WTC11 (cell line): ENCODE measurements around the gene RASGRP3. TPM values are rescaled to one million over a fixed set of nuclear protein-coding genes. Genes with fewer than 3 reads are reported as not detected.

Experiments
- ATAC-seq: fragments of 200-7000 bp; cut with Tn5 transposase; 2 replicates; pipeline ENCODE4 v1.10.0; 2021; ENCODE audit warnings: mild to moderate bottlenecking, moderate library complexity
- CTCF ChIA-PET: fragments of 300-600 bp; sonication (Branson Sonifier 250); formaldehyde crosslinking; loops from one replicate; lab custom pipeline; 2021; ENCODE audit warnings: antibody characterized with exemption; lab: Charles Lee
- POLR2A ChIA-PET: fragments of 350-600 bp; sonication (Branson Sonifier 250); formaldehyde crosslinking; loops from one replicate; lab custom pipeline; 2021; ENCODE audit warnings: antibody characterized with exemption; lab: Charles Lee
- DNase-seq: peaks from one replicate; pipeline ENCODE4 v3.0.0; 2021; ENCODE audit warnings: low spot score
- H3K27ac Mint-ChIP-seq: 2 replicates; pipeline ENCODE4 v1.8.0; 2021; ENCODE audit warnings: mixed read lengths
- H3K27me3 Mint-ChIP-seq: 2 replicates; pipeline ENCODE4 v1.8.0; 2021; ENCODE audit warnings: low read depth, mild to moderate bottlenecking, moderate library complexity, mixed read lengths
- H3K36me3 Mint-ChIP-seq: 2 replicates; pipeline ENCODE4 v1.8.0; 2021; ENCODE audit warnings: mixed read lengths
- H3K4me1 Mint-ChIP-seq: 2 replicates; pipeline ENCODE4 v1.8.0; 2022; ENCODE audit warnings: mixed read lengths
- H3K4me3 Mint-ChIP-seq: 2 replicates; pipeline ENCODE4 v1.8.0; 2021; ENCODE audit warnings: mild to moderate bottlenecking, moderate library complexity, mixed read lengths
- H3K9me3 Mint-ChIP-seq: 2 replicates; pipeline ENCODE4 v1.8.0; 2021; ENCODE audit warnings: mixed read lengths
- ATF1 ChIP-seq: sonication (generic); formaldehyde crosslinking; IDR thresholded peaks from 2 replicates; pipeline ENCODE4 v1.8.1; 2023; ENCODE audit warnings: mild to moderate bottlenecking, moderate library complexity, missing genetic modification reagents
- OVOL2 ChIP-seq: fragments of 250-450 bp; sonication (Bioruptor Pico); IDR thresholded peaks from 2 replicates; pipeline ENCODE4 v1.9.0; 2021; ENCODE audit warnings: mild to moderate bottlenecking, borderline replicate concordance
- RORB ChIP-seq: fragments of 250-450 bp; sonication (Bioruptor Pico); IDR thresholded peaks from 2 replicates; pipeline ENCODE4 v1.9.0; 2021; ENCODE audit warnings: mild to moderate bottlenecking
- TCF7 ChIP-seq: sonication (generic); formaldehyde crosslinking; IDR thresholded peaks from 2 replicates; pipeline ENCODE4 v1.8.0; 2022; ENCODE audit warnings: mild to moderate bottlenecking, low read depth, missing genetic modification reagents, moderate library complexity
- TEAD4 ChIP-seq: sonication (generic); formaldehyde crosslinking; IDR thresholded peaks from 2 replicates; pipeline ENCODE4 v1.8.0; 2022; ENCODE audit warnings: mild to moderate bottlenecking, missing genetic modification reagents
- total RNA-seq: library from RNA; stranded (reverse); gene quantifications from 3 replicates; pipeline ENCODE4 v1.2.3, GENCODE V29; 2021
- TF ChIP-seq, protein P1 (sequence below): sonication (generic); formaldehyde crosslinking; IDR thresholded peaks from 2 replicates; pipeline ENCODE4 v1.8.1; 2022; ENCODE audit warnings: mild to moderate bottlenecking, moderate library complexity, missing genetic modification reagents
- TF ChIP-seq, protein P2 (sequence below): sonication (generic); formaldehyde crosslinking; conservative IDR thresholded peaks from 2 replicates; pipeline ENCODE4 v1.8.1; 2023; ENCODE audit warnings: mild to moderate bottlenecking, low read depth, missing genetic modification reagents, moderate library complexity
- TF ChIP-seq, protein P3 (sequence below): fragments of 250-450 bp; sonication (Bioruptor Pico); IDR thresholded peaks from 2 replicates; pipeline ENCODE4 v1.9.0; 2021; ENCODE audit warnings: mild to moderate bottlenecking, borderline replicate concordance
- TF ChIP-seq, protein P4 (sequence below): sonication (generic); formaldehyde crosslinking; IDR thresholded peaks from 2 replicates; pipeline ENCODE4 v1.8.0; 2022; ENCODE audit warnings: mild to moderate bottlenecking, missing genetic modification reagents
- TF ChIP-seq, protein P5 (sequence below): fragments of 250-450 bp; sonication (Bioruptor Pico); IDR thresholded peaks from 2 replicates; pipeline ENCODE4 v1.9.0; 2021; ENCODE audit warnings: mild to moderate bottlenecking
- TF ChIP-seq, protein P6 (sequence below): sonication (generic); formaldehyde crosslinking; IDR thresholded peaks from 2 replicates; pipeline ENCODE4 v1.8.0; 2022; ENCODE audit warnings: missing genetic modification reagents
- TF ChIP-seq, protein P7 (sequence below): sonication (generic); formaldehyde crosslinking; IDR thresholded peaks from 2 replicates; pipeline ENCODE4 v1.8.1; 2023; ENCODE audit warnings: mild to moderate bottlenecking, missing genetic modification reagents

The RASGRP3 gene
- total RNA-seq, 1 experiment from 2014 or later: 0.11 TPM

DNA sequence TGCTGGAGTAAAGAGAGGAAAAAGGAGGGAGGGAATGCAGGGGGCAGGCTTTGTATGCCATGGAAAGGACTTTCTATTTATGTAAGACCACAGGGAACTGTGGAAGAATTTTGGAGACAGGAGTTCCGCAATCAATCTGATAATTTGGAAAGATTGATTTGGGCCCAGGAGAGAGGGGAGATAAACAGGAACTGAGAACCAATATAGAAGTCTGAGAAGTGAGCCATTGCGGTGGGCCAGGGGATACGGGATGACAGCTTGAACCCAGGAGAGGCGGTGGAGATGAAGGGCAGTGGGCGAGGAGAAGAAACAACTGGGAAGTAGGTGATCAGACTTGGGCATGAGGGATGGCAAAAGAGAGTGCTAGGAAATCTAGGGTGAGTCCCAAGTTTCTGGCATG is 23.7 kb downstream of the RASGRP3 start (continued):
- TF ChIP-seq, protein P1, sequence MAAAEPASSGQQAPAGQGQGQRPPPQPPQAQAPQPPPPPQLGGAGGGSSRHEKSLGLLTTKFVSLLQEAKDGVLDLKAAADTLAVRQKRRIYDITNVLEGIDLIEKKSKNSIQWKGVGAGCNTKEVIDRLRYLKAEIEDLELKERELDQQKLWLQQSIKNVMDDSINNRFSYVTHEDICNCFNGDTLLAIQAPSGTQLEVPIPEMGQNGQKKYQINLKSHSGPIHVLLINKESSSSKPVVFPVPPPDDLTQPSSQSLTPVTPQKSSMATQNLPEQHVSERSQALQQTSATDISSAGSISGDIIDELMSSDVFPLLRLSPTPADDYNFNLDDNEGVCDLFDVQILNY (CRISPR knock-in tag): no peak
- no peak for TF ChIP-seq ATF1
- TF ChIP-seq, protein P2, sequence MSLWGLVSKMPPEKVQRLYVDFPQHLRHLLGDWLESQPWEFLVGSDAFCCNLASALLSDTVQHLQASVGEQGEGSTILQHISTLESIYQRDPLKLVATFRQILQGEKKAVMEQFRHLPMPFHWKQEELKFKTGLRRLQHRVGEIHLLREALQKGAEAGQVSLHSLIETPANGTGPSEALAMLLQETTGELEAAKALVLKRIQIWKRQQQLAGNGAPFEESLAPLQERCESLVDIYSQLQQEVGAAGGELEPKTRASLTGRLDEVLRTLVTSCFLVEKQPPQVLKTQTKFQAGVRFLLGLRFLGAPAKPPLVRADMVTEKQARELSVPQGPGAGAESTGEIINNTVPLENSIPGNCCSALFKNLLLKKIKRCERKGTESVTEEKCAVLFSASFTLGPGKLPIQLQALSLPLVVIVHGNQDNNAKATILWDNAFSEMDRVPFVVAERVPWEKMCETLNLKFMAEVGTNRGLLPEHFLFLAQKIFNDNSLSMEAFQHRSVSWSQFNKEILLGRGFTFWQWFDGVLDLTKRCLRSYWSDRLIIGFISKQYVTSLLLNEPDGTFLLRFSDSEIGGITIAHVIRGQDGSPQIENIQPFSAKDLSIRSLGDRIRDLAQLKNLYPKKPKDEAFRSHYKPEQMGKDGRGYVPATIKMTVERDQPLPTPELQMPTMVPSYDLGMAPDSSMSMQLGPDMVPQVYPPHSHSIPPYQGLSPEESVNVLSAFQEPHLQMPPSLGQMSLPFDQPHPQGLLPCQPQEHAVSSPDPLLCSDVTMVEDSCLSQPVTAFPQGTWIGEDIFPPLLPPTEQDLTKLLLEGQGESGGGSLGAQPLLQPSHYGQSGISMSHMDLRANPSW (CRISPR knock-in tag): no peak
- TF ChIP-seq, protein P3, sequence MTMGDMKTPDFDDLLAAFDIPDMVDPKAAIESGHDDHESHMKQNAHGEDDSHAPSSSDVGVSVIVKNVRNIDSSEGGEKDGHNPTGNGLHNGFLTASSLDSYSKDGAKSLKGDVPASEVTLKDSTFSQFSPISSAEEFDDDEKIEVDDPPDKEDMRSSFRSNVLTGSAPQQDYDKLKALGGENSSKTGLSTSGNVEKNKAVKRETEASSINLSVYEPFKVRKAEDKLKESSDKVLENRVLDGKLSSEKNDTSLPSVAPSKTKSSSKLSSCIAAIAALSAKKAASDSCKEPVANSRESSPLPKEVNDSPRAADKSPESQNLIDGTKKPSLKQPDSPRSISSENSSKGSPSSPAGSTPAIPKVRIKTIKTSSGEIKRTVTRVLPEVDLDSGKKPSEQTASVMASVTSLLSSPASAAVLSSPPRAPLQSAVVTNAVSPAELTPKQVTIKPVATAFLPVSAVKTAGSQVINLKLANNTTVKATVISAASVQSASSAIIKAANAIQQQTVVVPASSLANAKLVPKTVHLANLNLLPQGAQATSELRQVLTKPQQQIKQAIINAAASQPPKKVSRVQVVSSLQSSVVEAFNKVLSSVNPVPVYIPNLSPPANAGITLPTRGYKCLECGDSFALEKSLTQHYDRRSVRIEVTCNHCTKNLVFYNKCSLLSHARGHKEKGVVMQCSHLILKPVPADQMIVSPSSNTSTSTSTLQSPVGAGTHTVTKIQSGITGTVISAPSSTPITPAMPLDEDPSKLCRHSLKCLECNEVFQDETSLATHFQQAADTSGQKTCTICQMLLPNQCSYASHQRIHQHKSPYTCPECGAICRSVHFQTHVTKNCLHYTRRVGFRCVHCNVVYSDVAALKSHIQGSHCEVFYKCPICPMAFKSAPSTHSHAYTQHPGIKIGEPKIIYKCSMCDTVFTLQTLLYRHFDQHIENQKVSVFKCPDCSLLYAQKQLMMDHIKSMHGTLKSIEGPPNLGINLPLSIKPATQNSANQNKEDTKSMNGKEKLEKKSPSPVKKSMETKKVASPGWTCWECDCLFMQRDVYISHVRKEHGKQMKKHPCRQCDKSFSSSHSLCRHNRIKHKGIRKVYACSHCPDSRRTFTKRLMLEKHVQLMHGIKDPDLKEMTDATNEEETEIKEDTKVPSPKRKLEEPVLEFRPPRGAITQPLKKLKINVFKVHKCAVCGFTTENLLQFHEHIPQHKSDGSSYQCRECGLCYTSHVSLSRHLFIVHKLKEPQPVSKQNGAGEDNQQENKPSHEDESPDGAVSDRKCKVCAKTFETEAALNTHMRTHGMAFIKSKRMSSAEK: no peak
- TF ChIP-seq, all 79 proteins: peak for 0

DNA sequence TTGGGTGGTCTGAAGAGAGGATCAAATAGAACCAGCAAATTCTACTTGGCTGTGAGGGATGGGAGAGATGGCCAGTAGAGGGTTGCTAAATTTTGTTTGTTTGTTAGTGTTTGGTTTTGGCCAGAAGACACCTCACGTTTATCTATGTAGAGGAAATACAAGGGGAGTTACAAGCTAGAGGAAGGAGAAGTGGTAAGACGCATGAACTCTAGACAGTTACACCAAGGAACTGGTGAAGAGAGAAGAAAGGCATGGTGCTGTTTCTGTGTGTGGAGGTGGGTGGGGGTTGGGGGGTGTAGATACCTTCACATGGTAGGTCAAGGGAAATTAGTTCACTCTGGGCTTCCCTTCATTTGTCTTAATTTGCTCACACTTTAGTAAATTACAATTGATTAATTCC is 25.6 kb downstream of the RASGRP3 start:
- CTCF ChIA-PET: interaction anchor here (1.2 kb wide), 1 partner anchor 53 kb away, joined by 4 read pairs; no protein-coding TSS in a partner anchor
- Mint-ChIP-seq H3K4me1 (peaks cover 3% of the 10 kb centered on the region; the same call in 1 of the 2 replicates), H3K27me3 (no peaks in the 10 kb centered on the region; the same call in 1 of the 2 replicates), H3K27ac (no peak overlapping the region), H3K36me3 (no peaks in the 10 kb centered on the region), H3K9me3 (peaks cover 6% of the 10 kb centered on the region; the same call in 1 of the 2 replicates), H3K4me3 (no peak overlapping the region)
- TF ChIP-seq, protein P4, sequence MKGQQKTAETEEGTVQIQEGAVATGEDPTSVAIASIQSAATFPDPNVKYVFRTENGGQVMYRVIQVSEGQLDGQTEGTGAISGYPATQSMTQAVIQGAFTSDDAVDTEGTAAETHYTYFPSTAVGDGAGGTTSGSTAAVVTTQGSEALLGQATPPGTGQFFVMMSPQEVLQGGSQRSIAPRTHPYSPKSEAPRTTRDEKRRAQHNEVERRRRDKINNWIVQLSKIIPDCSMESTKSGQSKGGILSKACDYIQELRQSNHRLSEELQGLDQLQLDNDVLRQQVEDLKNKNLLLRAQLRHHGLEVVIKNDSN (CRISPR knock-in tag): no peak
- TF ChIP-seq RORB (CRISPR knock-in tag): no peak
- TF ChIP-seq, protein P5, sequence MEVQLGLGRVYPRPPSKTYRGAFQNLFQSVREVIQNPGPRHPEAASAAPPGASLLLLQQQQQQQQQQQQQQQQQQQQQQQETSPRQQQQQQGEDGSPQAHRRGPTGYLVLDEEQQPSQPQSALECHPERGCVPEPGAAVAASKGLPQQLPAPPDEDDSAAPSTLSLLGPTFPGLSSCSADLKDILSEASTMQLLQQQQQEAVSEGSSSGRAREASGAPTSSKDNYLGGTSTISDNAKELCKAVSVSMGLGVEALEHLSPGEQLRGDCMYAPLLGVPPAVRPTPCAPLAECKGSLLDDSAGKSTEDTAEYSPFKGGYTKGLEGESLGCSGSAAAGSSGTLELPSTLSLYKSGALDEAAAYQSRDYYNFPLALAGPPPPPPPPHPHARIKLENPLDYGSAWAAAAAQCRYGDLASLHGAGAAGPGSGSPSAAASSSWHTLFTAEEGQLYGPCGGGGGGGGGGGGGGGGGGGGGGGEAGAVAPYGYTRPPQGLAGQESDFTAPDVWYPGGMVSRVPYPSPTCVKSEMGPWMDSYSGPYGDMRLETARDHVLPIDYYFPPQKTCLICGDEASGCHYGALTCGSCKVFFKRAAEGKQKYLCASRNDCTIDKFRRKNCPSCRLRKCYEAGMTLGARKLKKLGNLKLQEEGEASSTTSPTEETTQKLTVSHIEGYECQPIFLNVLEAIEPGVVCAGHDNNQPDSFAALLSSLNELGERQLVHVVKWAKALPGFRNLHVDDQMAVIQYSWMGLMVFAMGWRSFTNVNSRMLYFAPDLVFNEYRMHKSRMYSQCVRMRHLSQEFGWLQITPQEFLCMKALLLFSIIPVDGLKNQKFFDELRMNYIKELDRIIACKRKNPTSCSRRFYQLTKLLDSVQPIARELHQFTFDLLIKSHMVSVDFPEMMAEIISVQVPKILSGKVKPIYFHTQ (CRISPR knock-in tag): no peak
- no peak for TF ChIP-seq TCF7 (CRISPR knock-in tag)
- DNase-seq (no peak), ATAC-seq (no peak)
- POLR2A ChIA-PET: no interaction called here

DNA sequence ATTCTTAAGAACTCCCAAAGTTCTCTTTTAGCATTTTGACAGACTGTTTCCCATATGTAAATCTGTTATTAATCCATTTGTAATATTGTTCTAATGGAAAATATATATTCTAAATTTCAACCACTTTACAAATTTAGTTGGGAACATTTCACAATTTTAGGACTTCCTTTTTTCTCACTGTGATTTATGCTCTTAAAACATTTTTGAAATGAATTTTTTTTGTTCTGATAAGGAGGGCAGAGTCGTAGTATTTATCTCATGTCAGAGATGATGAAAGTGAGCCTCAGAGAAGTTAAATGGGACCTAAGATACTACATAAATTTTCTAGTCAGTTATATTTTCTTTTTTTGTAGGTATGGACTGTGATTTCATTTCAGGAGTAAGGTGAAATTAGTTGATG is 26.6 kb downstream of the RASGRP3 start:
- CTCF ChIA-PET: interaction anchor here (1.2 kb wide), 1 partner anchor 52 kb away, joined by 4 read pairs; no protein-coding TSS in a partner anchor
- Mint-ChIP-seq H3K4me3 (no peak overlapping the region), H3K4me1 (peaks cover 3% of the 10 kb centered on the region; the same call in 1 of the 2 replicates), H3K36me3 (no peaks in the 10 kb centered on the region), H3K27me3 (no peaks in the 10 kb centered on the region; the same call in 1 of the 2 replicates), H3K27ac (no peak overlapping the region), H3K9me3 (peaks cover 9% of the 10 kb centered on the region; the same call in 1 of the 2 replicates)
- POLR2A ChIA-PET: no interaction called here
- no peak for DNase-seq
- no peak for ATAC-seq
- TF ChIP-seq, protein P6, sequence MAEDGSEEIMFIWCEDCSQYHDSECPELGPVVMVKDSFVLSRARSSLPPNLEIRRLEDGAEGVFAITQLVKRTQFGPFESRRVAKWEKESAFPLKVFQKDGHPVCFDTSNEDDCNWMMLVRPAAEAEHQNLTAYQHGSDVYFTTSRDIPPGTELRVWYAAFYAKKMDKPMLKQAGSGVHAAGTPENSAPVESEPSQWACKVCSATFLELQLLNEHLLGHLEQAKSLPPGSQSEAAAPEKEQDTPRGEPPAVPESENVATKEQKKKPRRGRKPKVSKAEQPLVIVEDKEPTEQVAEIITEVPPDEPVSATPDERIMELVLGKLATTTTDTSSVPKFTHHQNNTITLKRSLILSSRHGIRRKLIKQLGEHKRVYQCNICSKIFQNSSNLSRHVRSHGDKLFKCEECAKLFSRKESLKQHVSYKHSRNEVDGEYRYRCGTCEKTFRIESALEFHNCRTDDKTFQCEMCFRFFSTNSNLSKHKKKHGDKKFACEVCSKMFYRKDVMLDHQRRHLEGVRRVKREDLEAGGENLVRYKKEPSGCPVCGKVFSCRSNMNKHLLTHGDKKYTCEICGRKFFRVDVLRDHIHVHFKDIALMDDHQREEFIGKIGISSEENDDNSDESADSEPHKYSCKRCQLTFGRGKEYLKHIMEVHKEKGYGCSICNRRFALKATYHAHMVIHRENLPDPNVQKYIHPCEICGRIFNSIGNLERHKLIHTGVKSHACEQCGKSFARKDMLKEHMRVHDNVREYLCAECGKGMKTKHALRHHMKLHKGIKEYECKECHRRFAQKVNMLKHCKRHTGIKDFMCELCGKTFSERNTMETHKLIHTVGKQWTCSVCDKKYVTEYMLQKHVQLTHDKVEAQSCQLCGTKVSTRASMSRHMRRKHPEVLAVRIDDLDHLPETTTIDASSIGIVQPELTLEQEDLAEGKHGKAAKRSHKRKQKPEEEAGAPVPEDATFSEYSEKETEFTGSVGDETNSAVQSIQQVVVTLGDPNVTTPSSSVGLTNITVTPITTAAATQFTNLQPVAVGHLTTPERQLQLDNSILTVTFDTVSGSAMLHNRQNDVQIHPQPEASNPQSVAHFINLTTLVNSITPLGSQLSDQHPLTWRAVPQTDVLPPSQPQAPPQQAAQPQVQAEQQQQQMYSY (CRISPR knock-in tag): no peak
- TF ChIP-seq, protein P7, sequence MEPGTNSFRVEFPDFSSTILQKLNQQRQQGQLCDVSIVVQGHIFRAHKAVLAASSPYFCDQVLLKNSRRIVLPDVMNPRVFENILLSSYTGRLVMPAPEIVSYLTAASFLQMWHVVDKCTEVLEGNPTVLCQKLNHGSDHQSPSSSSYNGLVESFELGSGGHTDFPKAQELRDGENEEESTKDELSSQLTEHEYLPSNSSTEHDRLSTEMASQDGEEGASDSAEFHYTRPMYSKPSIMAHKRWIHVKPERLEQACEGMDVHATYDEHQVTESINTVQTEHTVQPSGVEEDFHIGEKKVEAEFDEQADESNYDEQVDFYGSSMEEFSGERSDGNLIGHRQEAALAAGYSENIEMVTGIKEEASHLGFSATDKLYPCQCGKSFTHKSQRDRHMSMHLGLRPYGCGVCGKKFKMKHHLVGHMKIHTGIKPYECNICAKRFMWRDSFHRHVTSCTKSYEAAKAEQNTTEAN (CRISPR knock-in tag): no peak
- no peak for TF ChIP-seq ATF1
- no peak for TF ChIP-seq OVOL2
- no peak for TF ChIP-seq TCF7 (CRISPR knock-in tag)
- TF ChIP-seq TEAD4 (CRISPR knock-in tag): no peak
